GM21423 (cell line): ENCODE data around the gene SGPL1.
"Not testable (repeated sequence)": the region's sequence is repeated elsewhere in the genome, so short reads cannot be mapped to it uniquely, and the experiment has no call there.

Experiments
- ATAC-seq: cut with Tn5 transposase; IDR thresholded peaks from one replicate; pipeline ENCODE4 v1.9.1; 2021; ENCODE audit warnings: mild to moderate bottlenecking, moderate library complexity; ENCODE audit not compliant: unreplicated experiment

The SGPL1 gene

DNA sequence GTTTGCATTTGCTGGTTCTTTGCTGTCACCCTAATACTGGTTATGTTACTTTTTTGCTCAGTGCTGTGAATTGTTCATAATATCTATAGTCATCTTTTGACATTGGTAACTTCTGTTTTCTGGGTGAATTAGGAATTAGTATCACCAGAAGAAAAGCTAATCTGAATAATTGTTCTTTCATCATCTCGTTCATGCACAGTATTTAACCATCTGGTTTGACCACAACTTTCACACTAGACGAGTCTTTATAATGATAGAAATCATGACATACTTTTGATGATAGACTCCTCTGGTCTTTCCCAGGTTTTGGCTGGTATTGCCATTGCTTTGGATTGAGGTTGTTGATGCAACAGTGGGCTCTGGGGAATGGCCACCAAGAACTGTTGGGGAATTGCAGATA is 25.1 kb downstream of the SGPL1 start:
- ATAC-seq, result no peak

DNA sequence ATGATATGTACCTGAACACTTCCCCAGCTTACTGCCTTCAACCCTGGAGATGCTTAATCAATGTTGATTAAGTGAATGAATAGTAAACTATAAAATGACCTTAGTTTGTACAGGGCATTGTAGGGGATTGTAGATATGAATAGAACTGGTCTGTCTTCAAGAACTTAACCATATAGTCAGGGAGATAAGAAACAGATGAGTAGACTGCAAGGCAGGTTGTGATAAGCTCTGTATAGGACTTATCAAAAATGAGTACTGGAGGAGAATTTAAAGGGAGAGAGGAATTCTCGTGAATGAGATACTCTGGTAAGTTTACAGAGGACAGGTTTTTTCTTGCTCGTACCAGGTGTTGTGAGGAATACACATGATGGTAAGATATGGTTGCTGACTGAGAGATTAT is 27.6 kb downstream of the SGPL1 start:
- no peak for ATAC-seq

DNA sequence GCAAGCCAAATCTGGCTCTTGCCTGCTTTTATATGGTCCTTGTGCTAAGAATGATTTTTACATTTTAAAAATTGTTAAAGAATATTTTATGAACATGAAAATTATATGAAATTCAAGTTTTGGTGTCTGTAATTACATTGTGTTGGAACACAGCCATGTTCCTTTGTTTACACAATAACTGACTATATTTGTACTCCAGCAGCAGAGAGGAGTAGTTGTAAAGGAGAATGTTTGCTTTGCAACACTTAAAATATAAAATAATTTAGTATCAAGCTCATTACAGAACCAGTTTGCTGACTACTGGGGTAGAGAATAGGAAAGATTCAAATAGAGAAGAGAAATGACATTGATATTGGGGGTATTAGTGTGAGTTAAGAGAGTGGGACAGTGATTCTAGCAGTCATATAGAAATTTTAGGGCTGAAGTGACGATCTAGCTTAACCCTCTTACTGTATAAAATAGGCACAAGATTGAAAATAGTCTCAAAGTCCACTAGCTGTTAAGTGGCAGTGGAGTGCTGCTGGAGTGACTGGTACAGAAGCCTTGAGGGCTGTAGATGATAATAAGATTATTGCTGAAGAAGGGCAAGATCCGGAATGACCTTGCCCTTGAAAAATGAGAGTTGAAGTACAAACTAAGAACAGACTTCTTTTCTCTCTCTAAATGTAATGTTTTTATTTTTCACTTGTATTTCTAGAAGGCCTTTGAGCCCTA is 28.2 kb downstream of the SGPL1 start:
- no peak for ATAC-seq

DNA sequence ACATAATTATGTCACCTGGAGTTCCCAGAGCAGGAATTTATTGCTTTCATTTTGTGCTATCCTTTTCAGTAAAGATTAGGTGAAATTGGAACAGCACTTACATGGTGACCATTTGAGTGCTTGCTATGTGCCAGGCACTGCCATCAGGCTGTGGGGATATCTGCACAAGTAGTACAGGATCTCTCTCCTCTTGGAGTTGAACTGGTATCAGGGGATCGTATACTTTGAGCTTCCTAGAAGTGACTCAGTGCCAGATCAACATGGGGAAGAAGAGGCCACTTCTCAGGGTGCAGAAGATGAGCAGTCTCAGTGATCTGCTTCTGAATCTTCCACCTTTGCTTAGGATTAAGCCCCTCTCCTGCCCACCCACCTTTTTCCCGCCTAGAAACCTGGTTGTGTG is 29.5 kb downstream of the SGPL1 start:
- ATAC-seq, result no peak

DNA sequence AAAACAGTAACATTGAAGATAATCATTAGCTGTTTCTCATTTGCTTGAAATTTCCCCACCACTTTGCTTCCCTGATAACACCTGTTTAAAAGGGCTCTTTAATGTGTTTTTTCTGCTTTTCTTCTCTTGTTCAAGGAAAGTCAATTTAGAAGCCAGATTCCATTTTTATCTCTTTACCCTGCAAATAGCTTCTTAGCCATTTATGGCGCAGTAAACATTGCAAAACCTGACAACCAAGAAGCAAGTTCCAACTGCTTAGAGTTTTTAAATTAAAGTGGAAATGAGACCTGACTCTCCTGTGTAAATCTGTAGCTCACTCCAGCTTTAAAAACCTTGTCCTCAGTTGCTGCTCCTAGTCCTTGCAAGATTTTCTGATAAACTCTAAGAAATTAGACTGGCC is 30.1 kb downstream of the SGPL1 start:
- ATAC-seq, result no peak

DNA sequence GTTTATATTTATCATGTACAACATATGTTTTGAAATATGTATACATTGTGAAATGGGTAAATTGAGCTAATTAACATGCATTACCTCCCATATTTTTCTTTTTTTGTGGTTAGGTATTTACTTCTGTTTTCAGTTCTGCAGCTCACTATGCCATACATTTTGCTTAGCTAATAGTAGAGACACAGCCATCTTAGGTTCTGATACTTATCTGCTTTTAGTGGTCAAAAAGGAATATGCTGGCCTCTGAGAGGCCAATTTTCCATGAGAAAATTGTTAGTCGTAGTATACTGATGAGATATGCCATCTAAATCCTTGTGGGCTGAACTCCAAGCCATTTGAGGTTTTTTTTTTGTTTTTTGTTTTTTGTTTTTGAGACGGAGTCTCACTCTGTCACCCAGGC is 31.0 kb downstream of the SGPL1 start:
- no peak for ATAC-seq

DNA sequence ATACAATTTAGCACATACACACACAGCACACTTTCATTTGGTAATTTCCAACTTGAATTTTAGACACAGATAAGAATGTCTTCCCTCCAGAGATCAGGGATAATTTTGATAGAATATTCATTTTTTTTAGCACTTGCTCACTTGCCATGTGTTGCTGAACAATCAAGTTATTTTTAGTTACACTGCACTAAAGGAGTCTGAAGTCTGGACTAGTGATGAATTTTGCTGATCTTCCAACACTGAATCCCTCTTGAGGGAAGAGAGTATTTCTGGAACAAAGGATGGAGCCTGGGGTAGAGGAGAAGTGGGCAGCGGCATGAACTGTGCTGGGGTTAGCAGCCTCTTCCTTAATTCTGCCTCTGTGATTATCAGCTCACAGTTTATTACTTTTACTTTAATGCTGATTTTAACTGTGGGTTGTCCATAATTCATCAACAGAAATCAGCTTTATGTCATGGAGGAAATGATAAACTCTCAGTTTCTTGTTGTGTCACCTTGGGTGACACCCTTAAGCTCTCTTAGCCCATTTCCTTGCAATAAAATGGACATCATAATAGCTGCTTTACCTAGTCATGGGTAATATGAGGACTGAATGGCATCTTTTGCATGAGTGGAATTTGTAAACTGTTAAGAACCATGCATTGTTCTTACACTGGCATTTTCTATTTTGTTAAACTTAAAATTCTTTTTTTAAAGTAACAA is 32.1 kb downstream of the SGPL1 start:
- no peak for ATAC-seq

DNA sequence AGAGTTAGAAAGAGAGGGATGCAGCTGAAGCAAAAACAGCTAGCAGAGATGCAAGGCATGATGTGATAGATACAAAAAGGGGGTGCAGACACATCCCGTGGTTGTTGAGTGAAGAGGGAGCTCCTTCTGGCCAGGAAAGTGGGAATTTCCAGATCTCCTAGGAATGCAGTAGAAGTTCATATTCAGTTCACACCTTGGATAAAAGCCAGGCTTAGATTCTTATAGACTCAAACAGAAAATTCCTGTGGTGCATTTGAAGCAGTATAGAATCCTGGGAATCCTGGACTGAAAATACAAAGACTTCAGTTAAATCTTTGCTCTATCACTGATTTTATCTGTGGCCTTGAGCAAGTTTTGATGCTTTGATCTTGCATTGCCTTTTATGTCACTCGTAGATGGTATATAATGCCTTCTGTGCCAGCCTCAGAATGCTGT is 33.9 kb downstream of the SGPL1 start:
- no peak for ATAC-seq

DNA sequence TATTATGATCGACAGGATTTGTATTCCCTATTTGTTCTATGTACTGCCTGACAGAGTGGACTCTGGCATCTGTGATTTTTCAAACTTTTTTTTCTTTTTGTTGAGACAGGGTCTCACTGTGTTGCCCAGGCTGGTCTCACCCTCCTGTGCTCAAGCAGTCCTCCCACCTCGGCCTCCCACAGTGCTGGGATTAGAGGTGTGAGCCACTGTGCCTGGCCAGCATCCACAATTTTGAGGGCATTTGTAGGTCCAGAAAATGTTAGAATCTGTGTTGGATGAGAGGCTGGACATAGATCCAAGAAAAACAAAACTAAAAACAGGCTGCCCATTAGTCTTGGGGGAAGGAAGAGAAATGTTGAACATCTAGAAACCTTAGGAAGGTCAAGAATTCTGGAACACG is 34.3 kb downstream of the SGPL1 start:
- no peak for ATAC-seq

DNA sequence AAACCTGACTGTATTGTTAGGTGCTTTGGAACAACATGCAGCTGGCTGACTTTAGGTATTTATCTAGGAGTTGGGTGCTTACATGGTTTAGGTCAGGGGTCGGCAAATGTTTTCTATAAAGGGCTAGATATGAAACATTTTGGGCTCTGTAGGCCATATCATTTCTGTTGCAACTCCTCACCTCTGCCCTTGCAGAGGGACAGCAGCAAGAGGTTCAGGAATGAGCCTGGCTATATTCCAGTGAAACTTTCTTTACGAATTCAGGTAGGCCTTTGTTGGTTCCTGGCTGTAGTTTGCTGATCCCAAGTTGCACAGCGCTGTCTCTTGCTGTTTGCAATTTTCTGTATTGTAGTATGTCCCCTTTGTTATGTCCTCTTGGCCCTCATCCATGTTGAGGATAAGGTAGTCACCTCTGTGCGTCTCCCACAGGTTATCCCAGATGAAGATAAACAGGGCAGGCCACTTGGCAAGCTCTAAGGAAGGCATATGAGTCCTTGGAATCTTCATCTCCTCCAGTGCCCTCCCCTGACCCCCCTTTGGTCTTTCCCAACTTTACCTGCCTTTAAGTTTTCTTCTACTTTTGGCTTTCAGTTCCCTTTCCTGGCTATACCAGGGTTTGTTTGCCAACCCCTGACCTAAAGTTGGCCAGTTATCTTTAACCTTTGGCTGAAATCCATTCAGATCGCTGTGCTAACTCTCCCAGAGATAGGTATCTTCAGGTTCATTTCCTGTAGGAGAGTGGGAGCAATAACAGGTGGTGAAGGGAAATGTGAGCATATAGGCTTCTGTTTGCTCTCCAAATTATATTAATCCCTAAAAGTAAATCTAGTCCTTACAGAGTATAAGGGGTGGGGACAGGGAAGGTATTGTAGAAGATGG is 36.1 kb downstream of the SGPL1 start:
- no peak for ATAC-seq

DNA sequence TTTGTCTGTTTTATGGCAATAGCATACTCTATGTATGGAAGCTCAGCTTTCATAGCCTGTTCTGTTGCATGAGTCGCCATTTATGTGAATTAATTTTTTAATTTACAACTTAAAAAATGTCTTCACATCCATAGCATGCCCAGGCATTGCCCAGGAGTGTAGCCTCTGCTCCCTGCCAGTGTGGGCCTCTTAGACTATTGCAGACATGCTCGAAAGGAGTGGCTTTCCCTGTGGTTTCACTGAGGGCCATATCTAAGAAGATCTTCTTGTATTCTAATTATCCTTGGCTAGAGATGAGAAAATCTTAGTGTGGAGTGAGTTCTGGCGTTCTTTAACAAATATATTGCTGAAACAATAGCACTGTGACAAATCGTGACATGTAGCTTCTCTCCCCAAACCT is 37.3 kb downstream of the SGPL1 start:
- ATAC-seq, result no peak

DNA sequence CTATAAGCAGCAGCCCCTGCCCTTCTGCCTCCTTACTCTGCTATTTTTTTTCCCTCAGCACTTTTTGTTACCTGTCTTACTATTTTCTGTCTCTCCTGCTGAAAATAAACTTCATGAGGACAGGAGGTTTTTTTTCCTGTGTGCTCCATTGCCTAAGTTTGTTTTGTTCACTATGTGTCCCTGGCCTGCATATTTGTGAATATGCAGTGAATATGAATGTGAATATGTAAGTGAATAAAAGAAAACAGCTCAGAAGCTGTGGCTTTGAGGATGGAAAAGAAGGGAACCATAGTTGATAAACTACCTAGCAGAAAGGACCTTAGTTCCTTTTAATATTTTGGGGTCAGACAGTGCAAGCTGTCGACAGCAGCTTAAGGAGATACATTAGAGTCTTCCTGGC is 37.7 kb downstream of the SGPL1 start:
- ATAC-seq, result no peak

DNA sequence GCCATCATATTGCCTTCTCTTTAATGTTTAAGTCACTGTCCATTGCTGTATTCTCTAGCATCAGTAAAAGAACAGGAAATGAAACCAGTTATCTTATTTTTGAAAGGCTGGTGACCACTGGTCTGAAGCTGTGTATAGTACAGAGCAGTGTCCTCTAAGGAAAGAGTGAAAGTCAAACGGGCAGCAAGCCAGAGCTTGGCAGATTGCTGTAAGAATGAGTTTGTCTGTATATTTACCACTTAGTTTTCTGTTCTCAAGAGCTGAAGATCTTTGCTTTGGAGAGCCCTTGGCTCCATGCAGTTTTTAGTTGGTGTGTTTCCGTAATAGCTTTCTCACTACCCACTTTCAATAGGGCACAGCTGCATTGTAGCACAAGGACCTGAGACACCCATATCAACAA is 40.7 kb downstream of the SGPL1 start:
- no peak for ATAC-seq

DNA sequence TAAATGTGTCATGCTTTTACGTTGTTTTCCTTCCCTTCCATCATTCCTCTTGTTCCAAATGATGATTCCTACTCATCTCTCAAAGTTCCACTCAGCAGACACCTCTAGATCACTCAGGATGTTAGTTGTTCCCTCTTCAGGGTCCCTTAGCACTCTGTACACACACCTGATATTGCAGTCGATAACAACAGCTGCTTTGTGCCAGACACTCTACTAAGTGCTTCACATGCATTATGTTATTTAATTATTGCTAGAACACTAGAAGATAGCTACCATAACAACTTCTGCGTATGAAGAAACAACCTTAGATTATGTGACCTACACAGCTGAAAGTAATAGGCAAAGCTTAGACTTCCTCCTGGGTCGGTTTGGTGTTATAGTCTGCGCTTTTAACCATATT is 43.0 kb downstream of the SGPL1 start:
- no peak for ATAC-seq

DNA sequence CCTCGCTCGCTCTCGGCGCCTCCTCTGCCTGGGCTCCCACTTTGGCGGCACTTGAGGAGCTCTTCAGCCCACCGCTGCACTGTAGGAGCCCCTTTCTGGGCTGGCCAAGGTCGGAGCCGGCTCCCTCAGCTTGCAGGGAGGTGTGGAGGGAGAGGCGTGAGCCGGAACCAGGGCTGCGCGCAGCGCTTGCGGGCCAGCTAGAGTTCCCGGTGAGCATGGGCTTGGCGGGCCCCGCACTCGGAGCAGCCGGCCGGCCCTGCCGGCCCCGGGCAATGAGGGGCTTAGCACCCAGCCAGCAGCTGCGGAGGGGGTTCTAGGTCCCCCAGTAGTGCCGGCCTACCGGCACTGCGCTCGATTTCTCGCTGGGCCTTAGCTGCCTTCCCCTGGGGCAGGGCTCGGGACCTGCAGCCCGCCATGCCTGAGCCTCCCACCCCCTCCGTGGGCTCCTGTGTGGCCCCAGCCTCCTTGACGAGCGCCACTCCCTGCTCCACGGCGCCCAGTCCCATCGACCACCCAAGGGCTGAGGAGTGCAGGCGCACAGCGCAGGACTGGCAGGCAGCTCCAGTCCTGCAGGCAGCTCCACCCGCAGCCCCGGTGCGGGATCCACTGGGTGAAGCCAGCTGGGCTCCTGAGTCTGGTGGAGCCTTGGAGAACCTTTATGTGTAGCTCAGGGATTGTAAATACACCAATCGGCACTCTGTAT is 45.9 kb downstream of the SGPL1 start:
- not testable (repeated sequence) for ATAC-seq

DNA sequence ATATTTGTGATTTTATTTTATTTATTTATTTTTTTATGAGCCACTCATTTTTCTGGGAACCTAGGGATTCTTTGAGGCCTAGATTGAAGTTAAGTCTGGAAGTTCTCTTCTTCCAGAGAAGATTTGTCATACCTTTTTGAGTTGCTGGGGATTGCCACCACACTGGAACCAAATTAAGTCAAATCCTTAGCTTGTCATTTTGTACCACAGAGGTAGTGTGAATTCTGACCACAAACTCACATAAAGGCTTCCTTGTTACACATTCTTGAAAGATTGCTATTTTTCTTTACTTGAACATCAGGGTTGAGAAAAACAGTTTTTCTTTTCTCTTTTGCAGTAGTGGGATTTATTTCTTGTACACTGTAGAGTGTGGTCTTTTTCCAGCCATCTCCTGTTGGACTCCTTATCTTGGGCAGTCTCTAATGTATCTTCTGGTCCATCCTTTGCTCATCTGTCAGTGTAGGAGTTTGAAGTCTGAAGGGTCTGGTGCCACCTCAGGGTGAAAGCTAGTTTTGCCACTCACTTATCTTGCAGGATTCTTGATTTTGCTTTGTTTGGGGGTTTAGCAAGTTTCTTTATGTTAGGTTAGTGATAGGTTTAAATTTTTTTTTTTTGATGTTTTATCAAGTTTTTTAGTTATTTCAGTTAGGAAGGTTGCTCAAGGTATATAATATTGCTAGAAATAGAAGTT is 47.9 kb downstream of the SGPL1 start:
- ATAC-seq, result no peak

DNA sequence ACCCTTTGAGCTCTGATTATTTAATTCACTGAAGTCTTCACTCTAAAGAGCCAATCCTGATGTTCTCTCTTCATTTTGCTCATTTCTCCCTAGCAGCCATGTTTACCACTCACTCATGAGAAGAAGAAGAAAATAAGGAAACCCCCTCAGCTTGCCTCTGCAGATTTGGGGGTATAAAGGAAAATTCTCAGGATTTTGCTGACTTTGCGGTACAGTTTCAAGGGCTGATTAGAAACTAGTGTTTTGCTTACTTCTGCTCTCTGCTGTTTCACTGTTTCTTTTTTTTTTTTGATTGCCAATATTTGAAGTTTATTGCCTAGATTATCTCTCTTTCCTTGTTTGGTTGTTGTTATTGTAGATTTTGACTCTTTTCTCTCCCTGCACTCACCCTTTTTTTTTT is 49.2 kb downstream of the SGPL1 start:
- no peak for ATAC-seq

DNA sequence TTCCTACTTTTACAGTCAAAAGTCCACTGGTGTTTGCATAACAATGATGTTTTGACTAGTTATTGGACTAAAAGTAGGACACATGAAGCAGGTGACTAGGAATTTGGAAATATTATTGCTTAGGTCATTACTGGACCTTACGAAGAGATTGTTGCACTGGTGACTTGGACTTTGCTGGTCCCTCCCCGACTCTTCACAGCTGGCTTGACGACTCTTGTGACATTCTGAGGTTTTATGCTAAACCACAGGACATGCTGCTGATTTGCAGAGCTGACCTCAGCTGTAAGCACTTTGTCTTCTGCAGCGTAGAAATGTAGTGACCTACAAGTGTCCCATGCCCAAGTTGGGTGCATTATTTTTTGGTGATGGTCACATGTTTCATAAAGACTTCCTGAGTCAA is 50.7 kb downstream of the SGPL1 start:
- no peak for ATAC-seq

DNA sequence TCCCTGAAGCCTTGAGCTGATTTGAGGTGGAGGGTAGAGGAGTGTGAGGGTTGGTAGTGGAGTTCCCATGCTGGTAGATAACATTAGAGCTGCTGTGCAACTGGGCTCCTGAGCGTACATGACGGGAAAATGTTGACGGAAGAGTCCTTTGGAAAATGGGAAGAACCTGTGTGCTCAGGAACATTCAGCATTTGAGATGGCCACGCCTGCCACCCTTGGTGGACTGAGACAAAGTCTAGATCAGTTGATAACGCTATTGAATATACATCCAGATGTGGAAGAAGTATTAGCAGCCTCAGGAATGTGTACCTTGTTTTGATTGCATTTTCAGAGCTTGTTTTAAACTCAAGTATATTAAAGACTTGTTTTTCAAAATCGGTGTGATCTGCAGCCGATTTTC is 56.5 kb downstream of the SGPL1 start:
- no peak for ATAC-seq

DNA sequence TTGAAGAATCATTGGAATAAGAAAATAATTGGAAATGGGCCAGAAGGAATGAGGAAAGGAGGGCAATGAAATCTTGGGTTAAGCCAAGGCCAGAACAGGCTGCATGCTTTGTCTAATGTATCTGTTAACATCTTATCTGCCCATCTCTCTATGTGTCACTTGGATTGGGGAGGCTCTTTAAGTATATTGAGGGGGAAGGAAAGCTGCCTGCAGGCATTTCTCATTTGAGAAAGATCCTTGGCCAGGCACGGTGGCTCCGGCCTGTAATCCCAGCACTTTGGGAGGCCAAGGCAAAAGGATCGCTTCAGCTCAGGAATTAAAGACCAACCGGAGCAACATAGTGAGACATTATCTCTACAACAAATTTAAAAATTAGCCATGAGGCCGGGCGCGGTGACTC is 58.3 kb downstream of the SGPL1 start:
- no peak for ATAC-seq

DNA sequence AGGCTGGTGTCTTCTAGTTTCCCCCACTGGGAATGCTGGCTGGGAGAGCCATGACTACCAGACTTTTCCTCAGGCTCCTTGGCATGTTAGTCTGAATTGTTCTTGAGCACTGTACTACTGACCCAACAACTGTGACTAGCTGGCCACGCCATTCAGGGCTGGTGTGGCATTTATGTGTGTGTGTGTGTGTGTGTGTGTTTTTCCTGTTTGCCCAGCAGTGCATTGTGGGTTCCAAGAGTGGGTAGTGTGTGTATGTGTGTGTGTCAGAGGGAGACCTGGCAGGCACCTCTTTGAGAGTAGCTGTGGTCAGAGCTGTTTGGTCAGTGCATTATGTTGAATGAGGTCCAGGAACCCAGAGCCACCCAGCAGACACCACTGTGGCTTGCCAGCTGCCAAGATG is 63.5 kb downstream of the SGPL1 start:
- ATAC-seq, result no peak
